Measurements from ENCODE around the gene TFDP1. TPM values are rescaled to one million over a fixed set of nuclear protein-coding genes. Genes with fewer than 3 reads are reported as not detected.
A peak's percentile ranks its signal among the peaks of the same experiment; 100 is the strongest.
"Not testable (repeated sequence)": the region's sequence is repeated elsewhere in the genome, so short reads cannot be mapped to it uniquely, and the experiment has no call there.

TFDP1 gene
- total RNA-seq, 1 experiment from 2014 or later = 127 TPM

GRCh38 chr13:113557013-113557412 lies 27.5 kb upstream of the TFDP1 start:
- Histone ChIP-seq H3K4me1 (peaks cover 5% of the 10 kb centered on the region), H3K36me3 (peaks cover 6% of the 10 kb centered on the region; the same call in 1 of the 2 replicates), H3K27ac (no peak overlapping the region), H3K9me3 (replicated peaks) (no peaks in the 10 kb centered on the region), H3K27me3 (no peaks in the 10 kb centered on the region), H3K4me3 (no peak overlapping the region)
- no peak for DNase-seq

- no peaks in the 10 kb centered on the region for H3K27me3 ChIP-seq
- no peaks in the 10 kb centered on the region for H3K4me1 ChIP-seq
- no peaks in the 10 kb centered on the region; the same call in 1 of the 2 replicates for H3K36me3 ChIP-seq
- H3K27ac ChIP-seq = no peak overlapping the region
- DNase-seq = no peak
- H3K9me3 ChIP-seq (replicated peaks) = no peaks in the 10 kb centered on the region
- no peak overlapping the region for H3K4me3 ChIP-seq
Observed at GRCh38 chr13:113558461-113558860, 26.1 kb upstream of the TFDP1 start.

GRCh38 chr13:113559061-113559460 lies 25.5 kb upstream of the TFDP1 start:
- no peak for DNase-seq
- Histone ChIP-seq H3K27ac (no peak overlapping the region), H3K27me3 (no peaks in the 10 kb centered on the region), H3K36me3 (no peaks in the 10 kb centered on the region), H3K4me3 (no peak overlapping the region), H3K9me3 (replicated peaks) (no peaks in the 10 kb centered on the region), H3K4me1 (no peaks in the 10 kb centered on the region)

- Histone ChIP-seq H3K9me3 (replicated peaks) (no peaks in the 10 kb centered on the region), H3K4me3 (no peak overlapping the region)
- no peak for DNase-seq
Observed at GRCh38 chr13:113559901-113560644, 24.5 kb upstream of the TFDP1 start.

GRCh38 chr13:113560645-113561416 lies 23.7 kb upstream of the TFDP1 start:
- H3K27me3 ChIP-seq = no peaks in the 10 kb centered on the region
- H3K9me3 ChIP-seq (replicated peaks) = no peaks in the 10 kb centered on the region
- DNase-seq = no peak
- H3K4me1 ChIP-seq = no peaks in the 10 kb centered on the region
- no peak overlapping the region for H3K27ac ChIP-seq
- no peak overlapping the region for H3K4me3 ChIP-seq
- H3K36me3 ChIP-seq = no peaks in the 10 kb centered on the region

More at GRCh38 chr13:113559901-113560644, 24.5 kb upstream of the TFDP1 start:
- Histone ChIP-seq H3K4me1 (no peaks in the 10 kb centered on the region), H3K36me3 (no peaks in the 10 kb centered on the region), H3K27me3 (no peaks in the 10 kb centered on the region), H3K27ac (no peak overlapping the region)

DNA sequence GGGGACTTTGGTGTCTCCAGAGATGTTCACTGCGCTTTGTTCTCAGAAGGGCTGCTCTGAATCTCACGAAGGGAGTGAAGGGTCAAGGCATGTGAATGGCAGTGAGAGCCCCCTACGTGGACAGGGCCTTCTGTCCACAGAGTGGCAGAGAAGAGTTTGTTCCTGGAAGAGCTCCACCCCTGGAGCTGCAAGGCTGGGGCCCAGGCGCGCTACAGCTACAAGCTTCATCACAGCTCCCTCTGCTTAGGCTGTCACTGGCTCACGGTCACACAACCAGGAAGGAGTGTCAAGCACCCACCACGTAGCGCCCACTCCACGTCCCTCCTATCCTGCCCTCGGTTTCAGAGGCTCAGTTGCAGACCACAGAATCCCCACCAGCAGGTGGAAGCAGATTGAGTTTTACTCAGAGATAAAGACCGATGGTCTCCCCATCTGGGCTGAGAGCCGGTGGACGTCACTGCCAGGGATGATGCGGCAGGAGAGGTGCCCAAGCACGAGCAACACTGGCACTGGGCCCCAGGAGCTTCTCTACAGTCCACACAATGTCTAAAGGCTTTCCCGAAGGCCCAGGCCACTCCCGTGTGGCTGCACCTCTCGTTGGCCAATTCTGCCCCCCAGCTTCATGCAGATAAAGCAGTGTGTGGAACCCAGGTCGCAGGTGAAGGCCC lies 23.0 kb upstream of the TFDP1 start:
- Histone ChIP-seq H3K4me1 (no peaks in the 10 kb centered on the region), H3K36me3 (no peaks in the 10 kb centered on the region), H3K4me3 (no peak overlapping the region), H3K9me3 (replicated peaks) (no peaks in the 10 kb centered on the region), H3K27me3 (no peaks in the 10 kb centered on the region), H3K27ac (no peak overlapping the region)
- no peak for DNase-seq

DNA sequence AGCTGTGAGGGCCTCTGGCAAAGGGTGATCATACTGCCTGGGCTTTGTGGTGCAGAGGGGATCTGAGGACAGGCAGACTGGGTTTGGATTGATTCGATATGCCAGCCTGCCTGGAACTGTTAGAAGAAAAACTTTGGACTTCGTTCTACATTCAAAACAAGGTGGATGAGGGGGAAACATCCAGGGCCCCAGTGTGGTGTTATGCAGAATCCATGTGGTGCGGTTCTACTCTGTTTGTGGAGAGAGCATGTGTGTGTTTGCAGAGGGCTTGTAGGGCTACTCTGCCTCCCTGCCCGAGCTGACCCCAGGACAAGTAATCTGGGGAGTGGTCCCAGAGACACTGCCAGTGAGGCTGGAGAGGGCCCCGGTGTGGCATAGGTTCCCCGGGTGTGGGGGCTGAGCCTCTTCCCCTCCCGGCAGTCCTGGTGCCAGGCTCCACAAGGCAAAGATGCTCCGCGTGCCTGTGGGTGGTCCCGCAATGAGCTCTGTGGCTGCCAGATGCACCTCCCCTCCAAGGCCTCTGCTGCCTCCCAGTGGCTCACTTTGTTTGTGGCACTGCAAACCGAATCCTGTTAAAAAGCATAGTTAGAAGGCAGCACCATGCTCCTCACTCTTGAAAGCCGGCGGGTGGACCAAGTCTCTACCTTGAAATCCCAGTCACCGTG lies 22.3 kb upstream of the TFDP1 start:
- H3K4me3 ChIP-seq = no peak overlapping the region
- H3K27me3 ChIP-seq = no peaks in the 10 kb centered on the region
- no peaks in the 10 kb centered on the region for H3K4me1 ChIP-seq
- H3K9me3 ChIP-seq (replicated peaks) = no peaks in the 10 kb centered on the region
- H3K36me3 ChIP-seq = no peaks in the 10 kb centered on the region
- DNase-seq = peak; percentile 86 to 89
- H3K27ac ChIP-seq = no peak overlapping the region

GRCh38 chr13:113562844-113563243 lies 21.7 kb upstream of the TFDP1 start:
- DNase-seq = no peak
- Histone ChIP-seq H3K36me3 (no peaks in the 10 kb centered on the region), H3K4me3 (no peak overlapping the region), H3K27me3 (no peaks in the 10 kb centered on the region), H3K27ac (no peak overlapping the region), H3K9me3 (replicated peaks) (no peaks in the 10 kb centered on the region), H3K4me1 (no peaks in the 10 kb centered on the region)

DNA sequence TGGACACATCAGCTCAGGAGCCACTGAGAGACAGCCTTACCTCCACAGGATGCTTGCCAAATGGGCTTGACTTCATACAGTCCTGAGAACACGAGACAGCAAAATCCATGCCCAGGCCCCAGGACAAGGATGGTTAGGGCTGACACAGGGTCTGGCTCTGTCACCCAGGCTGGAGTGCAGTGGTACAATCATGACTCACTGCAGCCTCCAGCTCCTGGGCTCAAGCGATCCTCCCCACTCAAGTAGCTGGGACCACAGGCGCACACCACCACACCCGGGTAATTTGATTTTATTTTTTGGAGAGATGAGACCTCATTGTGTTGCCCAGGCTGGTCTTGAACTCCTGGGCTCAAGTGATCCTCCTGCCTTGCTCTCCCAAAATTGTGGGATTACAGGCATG lies 21.0 kb upstream of the TFDP1 start:
- not testable (repeated sequence) for H3K36me3 ChIP-seq; DNase-seq; H3K27ac ChIP-seq; H3K27me3 ChIP-seq; H3K9me3 ChIP-seq (replicated peaks); H3K4me3 ChIP-seq; H3K4me1 ChIP-seq

- no peak for DNase-seq
- Histone ChIP-seq H3K36me3 (no peaks in the 10 kb centered on the region), H3K9me3 (replicated peaks) (no peaks in the 10 kb centered on the region), H3K27me3 (no peaks in the 10 kb centered on the region), H3K4me3 (no peak overlapping the region), H3K27ac (no peak overlapping the region), H3K4me1 (no peaks in the 10 kb centered on the region)
Observed at GRCh38 chr13:113564331-113565023, 20.1 kb upstream of the TFDP1 start.

DNA sequence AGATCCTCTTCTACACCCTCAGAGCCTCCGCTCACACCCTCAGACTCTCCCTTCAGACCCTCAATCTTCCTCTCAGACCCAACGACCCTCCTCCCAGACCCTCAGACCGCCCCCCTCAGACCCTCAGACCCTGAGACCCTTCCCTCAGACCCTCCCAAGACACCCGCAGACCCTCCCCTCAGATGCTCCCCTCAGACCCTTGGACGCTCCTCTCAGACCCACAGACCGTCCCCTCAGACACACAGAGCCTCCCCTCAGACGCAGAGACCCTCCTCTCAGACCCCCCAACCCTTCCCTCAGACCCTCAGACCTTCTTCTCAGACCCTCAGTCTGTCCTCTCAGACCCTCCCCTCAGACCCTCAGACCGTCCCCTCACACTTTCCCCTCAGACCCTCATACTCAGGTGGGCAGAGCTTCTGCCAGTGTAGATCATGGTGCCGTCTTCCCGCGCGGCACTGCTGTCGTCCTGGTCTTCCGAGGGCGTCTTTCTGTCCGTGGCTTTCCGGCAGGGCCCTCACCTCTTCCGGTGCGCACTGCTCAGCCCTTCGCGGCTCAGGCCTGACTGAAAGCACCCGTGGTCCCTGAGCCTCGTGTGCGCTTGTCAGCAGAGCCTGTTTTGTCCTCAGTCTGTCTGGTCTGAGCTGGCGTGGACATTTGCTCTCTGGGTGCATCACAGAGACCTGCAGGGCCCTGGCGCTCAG lies 18.9 kb upstream of the TFDP1 start:
- Histone ChIP-seq H3K9me3 (replicated peaks) (no peaks in the 10 kb centered on the region), H3K27me3 (no peaks in the 10 kb centered on the region), H3K27ac (no peak overlapping the region), H3K4me1 (no peaks in the 10 kb centered on the region), H3K4me3 (no peak overlapping the region), H3K36me3 (no peaks in the 10 kb centered on the region)
- no peak for DNase-seq

GRCh38 chr13:113566227-113566561 lies 18.4 kb upstream of the TFDP1 start:
- DNase-seq = no peak
- H3K36me3 ChIP-seq = no peaks in the 10 kb centered on the region
- H3K27me3 ChIP-seq = no peaks in the 10 kb centered on the region
- H3K4me1 ChIP-seq = no peaks in the 10 kb centered on the region
- no peak overlapping the region for H3K4me3 ChIP-seq
- no peaks in the 10 kb centered on the region for H3K9me3 ChIP-seq (replicated peaks)
- H3K27ac ChIP-seq = no peak overlapping the region

DNA sequence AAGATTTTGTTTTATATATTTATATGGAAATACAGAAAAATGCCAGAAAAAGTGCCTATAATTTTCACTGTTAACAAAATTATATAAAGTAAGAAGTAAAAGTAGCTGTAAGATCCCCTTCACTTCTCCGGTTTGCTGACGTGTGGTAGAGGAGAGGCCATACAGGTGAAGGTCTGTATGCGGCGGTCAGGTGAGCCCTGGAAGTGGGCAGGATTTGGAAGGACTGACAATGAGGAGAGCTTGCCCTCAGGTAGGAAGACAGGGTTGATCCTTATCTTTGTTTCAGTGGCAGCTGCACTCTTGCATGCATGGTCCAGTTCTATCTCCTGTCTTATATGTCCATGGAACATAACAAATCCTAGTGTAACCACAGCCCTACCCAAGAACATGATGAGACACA lies 16.9 kb upstream of the TFDP1 start:
- no peaks in the 10 kb centered on the region for H3K4me1 ChIP-seq
- H3K4me3 ChIP-seq = no peak overlapping the region
- no peak overlapping the region for H3K27ac ChIP-seq
- DNase-seq = no peak
- no peaks in the 10 kb centered on the region for H3K9me3 ChIP-seq (replicated peaks)
- H3K36me3 ChIP-seq = no peaks in the 10 kb centered on the region
- no peaks in the 10 kb centered on the region for H3K27me3 ChIP-seq

DNA sequence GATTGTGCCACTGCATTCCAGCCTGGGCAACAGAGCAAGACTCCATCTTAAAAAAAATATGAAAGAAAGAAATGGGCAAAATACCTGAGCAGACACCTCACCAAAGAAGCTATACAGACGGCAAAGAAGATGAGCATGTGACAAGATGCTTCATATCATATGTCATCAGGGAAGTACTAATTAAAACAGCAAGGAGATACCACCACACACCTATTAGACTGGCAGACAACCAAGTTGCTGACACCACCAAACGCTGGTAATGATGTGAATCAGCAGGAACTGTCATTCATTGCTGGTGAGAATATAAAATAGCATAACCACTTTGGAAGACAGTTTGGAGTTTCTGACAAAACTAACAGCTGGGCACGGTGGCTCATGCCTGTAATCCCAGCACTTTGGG lies 11.5 kb upstream of the TFDP1 start:
- no peak overlapping the region for H3K27ac ChIP-seq
- H3K4me3 ChIP-seq = no peak overlapping the region
- H3K4me1 ChIP-seq = no peaks in the 10 kb centered on the region
- H3K9me3 ChIP-seq (replicated peaks) = no peaks in the 10 kb centered on the region; the same call in 1 of the 2 replicates
- H3K27me3 ChIP-seq = no peaks in the 10 kb centered on the region
- no peaks in the 10 kb centered on the region for H3K36me3 ChIP-seq
- no peak for DNase-seq
